Activated naive CD4-positive, alpha-beta T cell treated with anti-CD3 and anti-CD28 coated beads for 36 hours (primary cell): ENCODE results near the gene ADCY4. TPM values are rescaled to one million over a fixed set of nuclear protein-coding genes. Genes with fewer than 3 reads are reported as not detected.
"Not testable (repeated sequence)": the region's sequence is repeated elsewhere in the genome, so short reads cannot be mapped to it uniquely, and the experiment has no call there.

Source experiments
- CTCF ChIA-PET: fragments of 350-600 bp; sonication (Branson Sonifier 250); formaldehyde crosslinking; loops from one replicate; lab custom pipeline; 2021; ENCODE audit warnings: antibody characterized with exemption; lab: Charles Lee
- DNase-seq: peaks from one replicate; pipeline ENCODE4 v3.0.0-alpha.2; 2020
- H3K27ac Mint-ChIP-seq: one replicate; pipeline ENCODE4 v1.8.0; 2021; ENCODE audit warnings: mild to moderate bottlenecking, mixed read lengths
- H3K27me3 Mint-ChIP-seq: one replicate; pipeline ENCODE4 v1.8.0; 2021; ENCODE audit warnings: low read depth, mixed read lengths
- H3K36me3 Mint-ChIP-seq: one replicate; pipeline ENCODE4 v1.8.0; 2021; ENCODE audit warnings: low read depth, mixed read lengths
- H3K4me1 Mint-ChIP-seq: one replicate; pipeline ENCODE4 v1.8.0; 2021; ENCODE audit warnings: low read depth, mixed read lengths
- H3K4me3 Mint-ChIP-seq: one replicate; pipeline ENCODE4 v1.8.0; 2021; ENCODE audit warnings: mild to moderate bottlenecking, moderate library complexity, mixed read lengths
- H3K9me3 Mint-ChIP-seq: one replicate; pipeline ENCODE4 v1.8.0; 2021; ENCODE audit warnings: mixed read lengths
- intact Hi-C: fragments of 100-400 bp; cut with micrococcal nuclease; formaldehyde crosslinking; loops from one replicate; pipeline ENCODE4 v1.15.1; 2023
- total RNA-seq, 2 experiments: library from RNA; stranded (reverse); gene quantifications; one replicate each; pipeline ENCODE4 v1.2.3, GENCODE V29; 2021

ADCY4 gene
- total RNA-seq, 2 experiments from 2014 or later, result 1.6 to 2.4 TPM

DNA sequence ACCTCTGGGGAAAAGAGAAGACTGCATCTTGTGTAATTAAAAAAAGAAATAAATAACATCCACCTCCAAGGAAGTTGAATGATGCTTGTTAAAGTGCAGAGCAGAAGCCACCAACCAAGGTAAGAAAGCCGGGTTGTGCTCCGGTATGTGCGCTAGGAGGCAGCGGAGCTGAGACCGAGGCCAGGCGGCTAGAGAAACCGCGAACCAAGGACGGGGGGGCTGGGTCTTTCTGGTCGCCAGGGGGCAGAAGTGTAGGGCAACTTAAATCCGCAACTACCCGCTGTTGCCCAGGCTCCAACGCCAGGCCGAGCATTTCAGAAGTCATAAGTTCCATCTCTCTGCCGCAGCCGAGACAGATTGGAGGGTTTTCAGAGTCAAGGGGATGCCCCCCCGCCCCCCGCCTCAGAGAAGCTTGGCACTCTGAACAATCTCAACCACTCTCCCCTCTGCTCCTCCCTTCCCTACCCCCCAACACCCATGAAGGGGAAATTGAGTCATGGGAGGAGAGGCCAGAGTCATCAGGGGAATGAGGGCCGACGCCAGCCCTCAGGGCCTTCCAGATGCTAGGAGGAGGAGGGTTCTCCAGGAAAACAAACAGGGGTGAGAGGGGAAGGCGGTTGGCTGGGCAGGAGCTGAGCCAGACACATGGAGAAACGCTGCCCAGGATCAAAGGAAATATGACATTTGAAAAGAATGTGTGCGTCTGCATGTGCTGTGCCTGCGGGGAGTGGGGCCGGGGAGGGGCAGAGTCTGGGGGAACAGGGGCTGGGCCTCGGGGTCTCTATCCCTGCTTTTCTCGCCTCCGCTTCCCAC is 30.9 kb upstream of the ADCY4 start:
- Mint-ChIP-seq H3K9me3 (no peaks in the 10 kb centered on the region), H3K4me1 (peaks cover 29% of the 10 kb centered on the region), H3K36me3 (no peaks in the 10 kb centered on the region), H3K4me3 (peak overlapping the region; percentile 61), H3K27me3 (peaks cover 41% of the 10 kb centered on the region), H3K27ac (no peak overlapping the region)
- intact Hi-C loops, result loop anchor here (1.0 to 5.0 kb wide), 6 partner anchors 25 to 306 kb away; no protein-coding TSS in a partner anchor
- CTCF ChIA-PET, result interaction anchor here (0.6 to 2.3 kb wide), 22 partner anchors 8 to 76 kb away, joined by 3 to 52 read pairs (median 5); partner anchors contain the start of genes CBLN3, CIDEB, KHNYN and RIPK3
- peak; percentile 77 for DNase-seq

GRCh38 chr14:24364841-24365240 is 30.0 kb upstream of the ADCY4 start:
- no peak for DNase-seq
- H3K9me3 Mint-ChIP-seq, result no peaks in the 10 kb centered on the region
- no peaks in the 10 kb centered on the region for H3K36me3 Mint-ChIP-seq
- intact Hi-C loops, result loop anchor here (1.0 to 5.0 kb wide), 5 partner anchors 32 to 307 kb away; no protein-coding TSS in a partner anchor
- peaks cover 29% of the 10 kb centered on the region for H3K4me1 Mint-ChIP-seq
- no peak overlapping the region for H3K27ac Mint-ChIP-seq
- H3K4me3 Mint-ChIP-seq, result no peak overlapping the region
- H3K27me3 Mint-ChIP-seq, result peaks cover 41% of the 10 kb centered on the region
- CTCF ChIA-PET, result interaction anchor here (0.6 to 2.3 kb wide), 15 partner anchors 7 to 77 kb away, joined by 3 to 52 read pairs (median 5); partner anchors contain the start of genes CBLN3, KHNYN and RIPK3

DNA sequence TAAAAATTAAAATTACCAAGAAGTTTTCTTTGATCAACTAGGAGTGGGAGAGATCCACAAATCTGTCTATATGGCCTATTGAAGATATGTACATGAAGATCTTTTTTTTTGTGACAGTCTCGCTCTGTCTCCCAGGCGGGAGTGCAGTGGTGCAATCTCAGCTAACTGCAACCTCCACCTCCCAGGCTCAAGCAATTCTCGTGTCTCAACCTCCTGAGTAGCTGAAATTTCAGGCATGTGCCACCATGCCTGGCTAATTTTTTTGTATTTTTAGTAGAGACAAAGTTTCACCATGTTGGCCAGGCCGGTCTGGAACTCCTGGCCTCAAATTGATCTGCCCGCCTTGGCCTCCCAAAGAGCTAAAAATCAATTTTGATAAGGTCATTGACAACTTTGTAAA is 28.5 kb upstream of the ADCY4 start:
- H3K27me3 Mint-ChIP-seq, result peaks cover 36% of the 10 kb centered on the region
- no peaks in the 10 kb centered on the region for H3K36me3 Mint-ChIP-seq
- DNase-seq, result no peak
- peaks cover 25% of the 10 kb centered on the region for H3K4me1 Mint-ChIP-seq
- no peaks in the 10 kb centered on the region for H3K9me3 Mint-ChIP-seq
- H3K27ac Mint-ChIP-seq, result no peak overlapping the region
- CTCF ChIA-PET, result interaction anchor here (0.7 to 2.9 kb wide), 3 partner anchors 55 to 68 kb away, joined by 3 to 26 read pairs (median 4); no protein-coding TSS in a partner anchor
- intact Hi-C loops, result no loop called here
- H3K4me3 Mint-ChIP-seq, result no peak overlapping the region

DNA sequence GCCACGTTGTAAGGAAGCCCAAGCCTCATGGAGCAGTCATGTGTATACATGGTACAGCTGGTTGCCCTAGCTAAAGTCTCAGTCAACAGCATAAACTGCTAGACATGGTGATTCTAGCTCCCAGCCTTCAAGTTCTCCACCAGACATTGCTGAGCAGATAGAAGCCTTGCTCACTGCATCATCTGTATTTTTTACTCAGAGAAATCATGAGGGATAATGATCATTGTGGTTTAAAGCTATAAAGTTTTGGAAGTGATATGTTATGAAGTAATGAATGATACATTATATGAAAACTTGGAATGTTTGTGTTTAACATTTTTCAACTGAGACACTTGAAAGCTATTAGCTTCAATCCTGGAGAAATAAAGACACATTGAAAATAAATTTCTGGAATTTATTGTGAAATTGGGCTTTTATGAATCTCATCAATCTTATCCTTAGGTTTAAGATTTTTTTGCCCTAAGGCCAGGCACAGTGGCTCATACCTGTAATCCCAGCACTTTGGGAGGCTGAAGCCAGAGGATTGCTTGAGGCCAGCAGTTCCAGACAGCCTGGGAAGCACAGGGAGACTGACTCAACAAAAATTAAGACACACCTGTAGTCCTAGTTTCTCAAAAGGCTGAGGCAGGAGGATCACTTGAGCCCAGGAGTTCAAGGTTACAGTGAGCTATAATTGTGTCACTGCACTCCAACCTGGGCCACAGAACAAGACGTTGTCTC is 27.5 kb upstream of the ADCY4 start:
- Mint-ChIP-seq H3K4me1 (peaks cover 15% of the 10 kb centered on the region), H3K4me3 (no peak overlapping the region), H3K36me3 (no peaks in the 10 kb centered on the region), H3K27ac (no peak overlapping the region), H3K27me3 (peaks cover 29% of the 10 kb centered on the region), H3K9me3 (no peaks in the 10 kb centered on the region)
- DNase-seq, result no peak
- CTCF ChIA-PET, result interaction anchor here (0.6 to 3.3 kb wide), 8 partner anchors 17 to 90 kb away, joined by 3 to 26 read pairs (median 5); no protein-coding TSS in a partner anchor
- intact Hi-C loops, result no loop called here

DNA sequence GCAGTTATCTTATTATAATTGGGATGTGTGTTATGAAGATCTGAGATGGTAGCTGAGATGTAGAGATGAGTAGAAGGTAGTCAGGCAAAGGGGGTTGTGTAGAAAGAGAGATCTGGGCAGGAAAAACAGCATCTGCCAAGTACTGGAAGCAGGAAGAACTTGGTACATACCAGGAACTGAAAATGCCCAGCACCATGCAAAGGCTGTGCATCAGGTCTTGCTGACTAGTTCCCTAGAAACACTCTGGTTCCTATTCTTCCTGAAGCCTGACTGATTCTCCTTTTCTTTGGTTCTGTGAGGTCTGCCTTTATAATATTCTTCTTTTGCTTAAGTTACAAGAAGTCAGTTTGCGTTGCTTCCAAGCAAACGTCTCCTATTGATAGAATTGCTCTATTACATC is 26.5 kb upstream of the ADCY4 start:
- Mint-ChIP-seq H3K4me1 (peaks cover 8% of the 10 kb centered on the region), H3K36me3 (no peaks in the 10 kb centered on the region), H3K9me3 (no peaks in the 10 kb centered on the region), H3K27me3 (peaks cover 22% of the 10 kb centered on the region), H3K4me3 (no peak overlapping the region), H3K27ac (no peak overlapping the region)
- DNase-seq, result no peak
- intact Hi-C loops, result no loop called here
- CTCF ChIA-PET, result interaction anchor here (0.6 to 3.3 kb wide), 6 partner anchors 24 to 77 kb away, joined by 4 to 26 read pairs (median 7); no protein-coding TSS in a partner anchor

DNA sequence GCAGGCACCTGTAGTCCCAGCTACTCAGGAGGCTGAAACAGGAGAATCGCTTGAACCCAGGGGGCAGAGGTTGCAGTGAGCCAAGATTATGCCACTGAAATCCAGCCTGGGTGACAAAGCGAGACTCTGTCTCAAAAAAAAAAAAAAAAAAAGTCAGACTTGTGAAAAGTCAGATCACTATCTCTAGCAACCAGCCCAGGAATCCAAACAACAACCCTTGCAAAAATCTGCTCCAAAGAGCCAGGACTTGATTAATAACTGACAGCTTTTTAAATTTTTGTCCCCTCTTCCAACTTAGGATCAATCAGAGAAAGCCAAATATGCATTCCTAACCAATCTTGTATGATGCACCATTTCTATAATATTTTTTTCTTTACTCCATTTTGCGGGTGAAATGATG is 25.4 kb upstream of the ADCY4 start:
- Mint-ChIP-seq H3K27me3 (peaks cover 14% of the 10 kb centered on the region), H3K4me1 (no peaks in the 10 kb centered on the region), H3K4me3 (no peak overlapping the region), H3K36me3 (no peaks in the 10 kb centered on the region), H3K27ac (no peak overlapping the region), H3K9me3 (no peaks in the 10 kb centered on the region)
- CTCF ChIA-PET, result interaction anchor here (1.0 to 3.3 kb wide), 2 partner anchors 71 to 76 kb away, joined by 9 to 15 read pairs; no protein-coding TSS in a partner anchor
- intact Hi-C loops, result no loop called here
- no peak for DNase-seq

- Mint-ChIP-seq H3K4me3 (no peak overlapping the region), H3K27me3 (peaks cover 18% of the 10 kb centered on the region), H3K27ac (no peak overlapping the region), H3K4me1 (peaks cover 8% of the 10 kb centered on the region), H3K9me3 (no peaks in the 10 kb centered on the region), H3K36me3 (no peaks in the 10 kb centered on the region)
- CTCF ChIA-PET, result interaction anchor here (0.6 kb wide), 1 partner anchor 69 kb away, joined by 4 read pairs; no protein-coding TSS in a partner anchor
- no peak for DNase-seq
- intact Hi-C loops, result no loop called here
Observed at GRCh38 chr14:24356208-24356607, 21.3 kb upstream of the ADCY4 start.

- no peak for DNase-seq
- H3K27me3 Mint-ChIP-seq, result peaks cover 23% of the 10 kb centered on the region
- H3K27ac Mint-ChIP-seq, result no peak overlapping the region
- no peaks in the 10 kb centered on the region for H3K36me3 Mint-ChIP-seq
- CTCF ChIA-PET, result interaction anchor here (0.6 kb wide), 1 partner anchor 81 kb away, joined by 3 read pairs; no protein-coding TSS in a partner anchor
- no peak overlapping the region for H3K4me3 Mint-ChIP-seq
- peaks cover 8% of the 10 kb centered on the region for H3K4me1 Mint-ChIP-seq
- H3K9me3 Mint-ChIP-seq, result no peaks in the 10 kb centered on the region
- intact Hi-C loops, result no loop called here
Observed at GRCh38 chr14:24355009-24355408, 20.1 kb upstream of the ADCY4 start.

DNA sequence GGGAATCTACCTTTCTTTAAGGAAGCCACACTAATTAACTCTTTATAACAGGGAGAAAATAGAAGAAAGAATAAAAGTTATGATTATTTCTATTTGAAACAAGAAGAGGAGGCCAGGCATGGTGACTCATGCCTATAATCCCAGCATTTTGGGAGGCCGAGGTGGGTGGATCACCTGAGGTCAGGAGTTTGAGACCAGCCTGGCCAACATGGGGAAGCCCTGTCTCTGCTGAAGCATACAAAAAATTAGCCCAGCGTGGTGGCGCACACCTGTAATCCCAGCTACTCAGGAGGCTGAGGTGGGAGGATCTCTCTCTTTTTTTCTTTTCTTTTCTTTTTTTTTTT is 19.6 kb upstream of the ADCY4 start:
- DNase-seq, H3K4me3 Mint-ChIP-seq, H3K9me3 Mint-ChIP-seq, intact Hi-C loops, H3K36me3 Mint-ChIP-seq, H3K27ac Mint-ChIP-seq, H3K4me1 Mint-ChIP-seq: not testable (repeated sequence)
- peaks cover 29% of the 10 kb centered on the region for H3K27me3 Mint-ChIP-seq
- CTCF ChIA-PET, result interaction anchor here (0.6 kb wide), 1 partner anchor 81 kb away, joined by 3 read pairs; no protein-coding TSS in a partner anchor

- Mint-ChIP-seq H3K9me3 (no peaks in the 10 kb centered on the region), H3K27me3 (peaks cover 31% of the 10 kb centered on the region), H3K36me3 (no peaks in the 10 kb centered on the region), H3K27ac (no peak overlapping the region), H3K4me1 (peaks cover 8% of the 10 kb centered on the region), H3K4me3 (no peak overlapping the region)
- DNase-seq, result no peak
- CTCF ChIA-PET, result no interaction called here
- intact Hi-C loops, result no loop called here
Observed at GRCh38 chr14:24353559-24354481, 18.9 kb upstream of the ADCY4 start.

- CTCF ChIA-PET, result interaction anchor here (0.7 to 1.8 kb wide), 5 partner anchors 18 to 86 kb away, joined by 3 to 11 read pairs (median 5); no protein-coding TSS in a partner anchor
Observed at GRCh38 chr14:24351517-24351916, 16.6 kb upstream of the ADCY4 start.

More at GRCh38 chr14:24351517-24351916, 16.6 kb upstream of the ADCY4 start:
- H3K4me3 Mint-ChIP-seq, result no peak overlapping the region
- H3K36me3 Mint-ChIP-seq, result no peaks in the 10 kb centered on the region
- H3K4me1 Mint-ChIP-seq, result peaks cover 8% of the 10 kb centered on the region
- no peak for DNase-seq
- peaks cover 31% of the 10 kb centered on the region for H3K27me3 Mint-ChIP-seq
- H3K27ac Mint-ChIP-seq, result no peak overlapping the region
- no peaks in the 10 kb centered on the region for H3K9me3 Mint-ChIP-seq
- intact Hi-C loops, result no loop called here
